Esophagus squamous epithelium (tissue), 5 donors: ENCODE measurements around the gene NDC80. TPM values are rescaled to one million over a fixed set of nuclear protein-coding genes. Genes with fewer than 3 reads are reported as not detected.
"Not testable (repeated sequence)": the region's sequence is repeated elsewhere in the genome, so short reads cannot be mapped to it uniquely, and the experiment has no call there.

Source experiments
- DNase-seq: peaks from one replicate; lab custom pipeline; 2025; lab: John Stamatoyannopoulos, UW
- H3K27ac ChIP-seq, 4 donors: fragments of 200-600 bp; sonication (generic); one replicate each; pipeline ENCODE4 v1.5.1; 2016 to 2019; ENCODE audit warnings: mild to moderate bottlenecking in 1 of 4
- H3K27me3 ChIP-seq, 4 donors: fragments of 200-600 bp; sonication (generic); 1 replicate in 3 of 4; 2 replicates in 1 of 4; pipeline versions ENCODE4 v1.5.1 to v1.6.0; 2017 to 2021; ENCODE audit warnings: antibody characterized with exemption in 1 of 4
- H3K36me3 ChIP-seq, 3 donors: fragments of 200-600 bp; sonication (generic); one replicate each; pipeline ENCODE4 v1.5.1; 2016 to 2019
- H3K4me1 ChIP-seq, 3 donors: fragments of 200-600 bp; sonication (generic); one replicate each; pipeline ENCODE4 v1.5.1; 2017 to 2019
- H3K4me3 ChIP-seq, 4 donors: fragments of 200-600 bp; sonication (generic); 1 replicate in 3 of 4; 2 replicates in 1 of 4; pipeline ENCODE4 v1.5.1; 2016 to 2019; ENCODE audit warnings: mild to moderate bottlenecking in 2 of 4, moderate library complexity in 1 of 4
- H3K9me3 ChIP-seq, 3 donors: fragments of 200-600 bp; sonication (generic); one replicate each; pipeline ENCODE4 v1.5.1; 2016 to 2019
- POLR2A ChIP-seq, 4 donors: fragments of 450-650 bp; IDR thresholded peaks; one replicate each; pipeline ENCODE4 v1.6.1; 2017; ENCODE audit warnings: antibody characterized with exemption in 4 of 4, mild to moderate bottlenecking in 4 of 4, moderate library complexity in 3 of 4
- WGBS, 2 donors: methylation state at CpG; one replicate each; pipeline ENCODE4 v1.1.5; 2018; 5-methylcytosine and 5-hydroxymethylcytosine counted together
- intact Hi-C: fragments of 100-400 bp; cut with DNase I; formaldehyde crosslinking; loops from one replicate; pipeline ENCODE4 v1.15.0; 2022
- total RNA-seq, 4 donors: library from RNA; depleted of rRNA; stranded (reverse); fragments of >200 nt; gene quantifications; one replicate each; pipeline ENCODE4 v1.1.0, GENCODE V29; 2016
- TF ChIP-seq, protein P1 (sequence below), 6 experiments: fragments of 450-650 bp in 4 of 6; fragments of 200-600 bp in 2 of 6; sonication (generic) in 2 of 6; IDR thresholded peaks; one replicate each; pipeline ENCODE4 v1.5.1; 2016 to 2019; ENCODE audit warnings: antibody characterized with exemption in 6 of 6, mild to moderate bottlenecking in 4 of 6, moderate library complexity in 4 of 6
- donor health status: DM: yes; HTN: yes; CAD: no.

The NDC80 gene
- total RNA-seq, 4 donors from 2014 or later: 2.9 to 13.8 (median 8.0) TPM

DNA sequence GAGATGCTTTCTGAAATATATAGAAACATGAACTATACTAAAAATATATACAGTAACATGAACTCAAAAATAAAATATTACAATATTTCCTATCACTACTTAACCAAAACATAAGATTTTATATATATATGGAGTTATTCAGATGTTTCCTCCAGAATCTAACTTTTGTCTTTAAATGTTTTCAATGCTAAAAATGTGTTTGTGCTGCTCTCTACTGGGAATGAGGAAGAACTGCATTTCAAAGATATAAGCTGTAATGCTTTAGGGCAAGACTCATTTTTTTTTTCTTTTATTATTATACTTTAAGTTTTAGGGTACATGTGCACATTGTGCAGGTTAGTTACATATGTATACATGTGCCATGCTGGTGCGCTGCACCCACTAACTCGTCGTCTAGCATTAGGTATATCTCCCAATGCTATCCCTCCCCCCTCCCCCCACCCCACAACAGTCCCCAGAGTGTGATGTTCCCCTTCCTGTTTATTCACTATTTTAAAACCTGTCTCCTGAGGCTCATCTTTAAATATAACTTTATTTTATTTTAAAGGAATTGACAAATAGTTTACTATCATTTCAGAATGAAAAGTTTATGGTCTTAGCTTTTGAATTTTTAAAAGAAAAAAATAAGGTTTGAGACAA is 29.3 kb upstream of the NDC80 start:
- H3K4me1 ChIP-seq, H3K27ac ChIP-seq, H3K27me3 ChIP-seq, H3K4me3 ChIP-seq, DNase-seq, H3K9me3 ChIP-seq: not testable (repeated sequence)
- WGBS, 2 donors: 27 to 47% methylated on average over 3 of the region's 3 CpGs
- TF ChIP-seq, protein P1, sequence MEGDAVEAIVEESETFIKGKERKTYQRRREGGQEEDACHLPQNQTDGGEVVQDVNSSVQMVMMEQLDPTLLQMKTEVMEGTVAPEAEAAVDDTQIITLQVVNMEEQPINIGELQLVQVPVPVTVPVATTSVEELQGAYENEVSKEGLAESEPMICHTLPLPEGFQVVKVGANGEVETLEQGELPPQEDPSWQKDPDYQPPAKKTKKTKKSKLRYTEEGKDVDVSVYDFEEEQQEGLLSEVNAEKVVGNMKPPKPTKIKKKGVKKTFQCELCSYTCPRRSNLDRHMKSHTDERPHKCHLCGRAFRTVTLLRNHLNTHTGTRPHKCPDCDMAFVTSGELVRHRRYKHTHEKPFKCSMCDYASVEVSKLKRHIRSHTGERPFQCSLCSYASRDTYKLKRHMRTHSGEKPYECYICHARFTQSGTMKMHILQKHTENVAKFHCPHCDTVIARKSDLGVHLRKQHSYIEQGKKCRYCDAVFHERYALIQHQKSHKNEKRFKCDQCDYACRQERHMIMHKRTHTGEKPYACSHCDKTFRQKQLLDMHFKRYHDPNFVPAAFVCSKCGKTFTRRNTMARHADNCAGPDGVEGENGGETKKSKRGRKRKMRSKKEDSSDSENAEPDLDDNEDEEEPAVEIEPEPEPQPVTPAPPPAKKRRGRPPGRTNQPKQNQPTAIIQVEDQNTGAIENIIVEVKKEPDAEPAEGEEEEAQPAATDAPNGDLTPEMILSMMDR (IDR thresholded peaks at IDR 0.05): peak in 5 of 6 experiments; percentile 38 to 74 (median 55)
- intact Hi-C loops: loop anchor here (10.0 kb wide), 1 partner anchor 437 kb away; no protein-coding TSS in a partner anchor
- H3K36me3 ChIP-seq: peaks cover 0 to 37% (median 0%) of the 10 kb centered on the region in 3 donors

DNA sequence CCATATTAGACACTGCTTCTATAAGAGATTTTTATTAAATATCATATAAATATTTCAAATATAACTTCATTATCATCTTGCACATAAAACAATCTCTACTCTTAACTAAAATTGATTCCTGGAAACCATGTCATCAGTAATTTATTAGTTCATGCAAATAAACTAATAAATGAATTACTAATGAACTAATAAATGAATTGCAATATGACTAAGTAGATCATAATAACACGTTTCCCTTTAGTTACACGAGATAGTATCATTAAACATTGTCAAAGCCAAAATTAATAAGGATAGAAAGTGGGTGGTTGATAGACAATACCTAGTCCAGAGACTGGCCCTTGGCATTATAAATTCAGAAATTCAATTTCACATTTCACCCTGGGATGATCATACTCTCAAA is 26.2 kb upstream of the NDC80 start:
- intact Hi-C loops: loop anchor here (10.0 kb wide), 1 partner anchor 440 kb away; no protein-coding TSS in a partner anchor
- H3K36me3 ChIP-seq: peaks cover 0 to 42% (median 0%) of the 10 kb centered on the region in 3 donors
- no peaks in the 10 kb centered on the region for H3K4me1 ChIP-seq
- H3K27ac ChIP-seq: no peak overlapping the region
- WGBS, 2 donors: 64 to 70% methylated on average over 2 of the region's 2 CpGs
- no peak for DNase-seq
- no peak overlapping the region for H3K4me3 ChIP-seq
- TF ChIP-seq POLR2A (IDR thresholded peaks at IDR 0.05): no peak
- no peaks in the 10 kb centered on the region for H3K9me3 ChIP-seq
- H3K27me3 ChIP-seq: no peaks in the 10 kb centered on the region

DNA sequence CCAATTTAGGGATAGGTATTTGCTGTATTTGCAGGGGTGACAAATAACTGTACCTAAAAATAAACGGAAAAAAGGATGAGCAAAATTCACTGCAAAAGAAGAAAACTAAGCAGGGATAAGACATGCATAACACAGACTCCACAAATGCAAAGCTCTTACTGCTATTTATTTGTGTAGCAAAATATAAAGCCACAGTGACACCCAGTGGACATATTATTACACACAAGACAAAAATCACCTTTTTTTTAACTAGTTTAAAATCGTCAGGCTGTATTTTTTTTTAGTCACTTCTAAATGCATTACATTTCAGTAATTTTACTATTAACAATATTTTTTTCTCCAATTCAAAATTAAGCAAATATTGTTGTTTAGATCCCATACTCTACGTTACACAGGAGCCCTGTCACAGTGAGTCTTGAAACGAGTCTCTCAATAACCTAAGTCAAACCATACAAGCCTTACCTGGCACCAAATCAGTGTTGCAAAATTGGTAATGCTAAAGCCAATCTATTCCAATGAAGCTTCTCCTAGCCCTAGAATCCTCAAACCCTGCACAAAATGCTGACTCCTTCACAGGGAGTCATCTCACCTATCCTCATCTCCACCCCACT is 23.8 kb upstream of the NDC80 start:
- TF ChIP-seq POLR2A (IDR thresholded peaks at IDR 0.05): no peak
- TF ChIP-seq, protein P1 (IDR thresholded peaks at IDR 0.05): peak; percentile 24 to 64 (median 45)
- Histone ChIP-seq H3K36me3 (peaks cover 0 to 57% (median 0%) of the 10 kb centered on the region in 3 donors), H3K4me1 (no peaks in the 10 kb centered on the region), H3K27ac (no peak overlapping the region), H3K27me3 (no peaks in the 10 kb centered on the region), H3K4me3 (no peak overlapping the region), H3K9me3 (no peaks in the 10 kb centered on the region)
- DNase-seq: no peak
- 43 to 55% methylated on average over 4 of the region's 4 CpGs for WGBS, 2 donors
- intact Hi-C loops: loop anchor here (10.0 kb wide), 1 partner anchor 443 kb away; no protein-coding TSS in a partner anchor

DNA sequence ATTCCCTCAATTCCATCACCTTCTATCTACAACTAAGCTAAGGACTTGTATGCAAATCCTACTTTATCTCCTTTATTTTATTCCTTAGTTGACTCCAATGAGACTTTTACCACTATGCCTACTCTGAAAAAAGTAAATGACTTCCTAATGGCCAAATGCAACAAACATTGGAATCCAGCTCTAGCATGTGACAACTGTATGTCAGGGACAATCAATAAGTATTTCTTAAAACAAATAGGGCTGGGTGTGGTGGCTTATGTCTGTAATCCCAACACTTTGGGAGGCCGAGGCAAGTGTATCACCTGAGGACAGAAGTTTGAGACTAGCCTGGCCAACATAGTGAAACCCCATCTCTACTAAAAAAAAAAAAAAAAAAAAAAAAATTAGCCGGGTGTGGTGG is 21.9 kb upstream of the NDC80 start:
- Histone ChIP-seq H3K9me3 (no peaks in the 10 kb centered on the region), H3K27ac (no peak overlapping the region), H3K4me3 (no peak overlapping the region), H3K4me1 (no peaks in the 10 kb centered on the region), H3K36me3 (peaks cover 0 to 53% (median 0%) of the 10 kb centered on the region in 3 donors), H3K27me3 (no peaks in the 10 kb centered on the region)
- DNase-seq: no peak
- TF ChIP-seq, protein P1 (IDR thresholded peaks at IDR 0.05): no peak
- no peak for TF ChIP-seq POLR2A (IDR thresholded peaks at IDR 0.05)
- 94 to 100% methylated on average over 2 of the region's 2 CpGs for WGBS, 2 donors
- intact Hi-C loops: loop anchor here (10.0 kb wide), 1 partner anchor 445 kb away; no protein-coding TSS in a partner anchor

DNA sequence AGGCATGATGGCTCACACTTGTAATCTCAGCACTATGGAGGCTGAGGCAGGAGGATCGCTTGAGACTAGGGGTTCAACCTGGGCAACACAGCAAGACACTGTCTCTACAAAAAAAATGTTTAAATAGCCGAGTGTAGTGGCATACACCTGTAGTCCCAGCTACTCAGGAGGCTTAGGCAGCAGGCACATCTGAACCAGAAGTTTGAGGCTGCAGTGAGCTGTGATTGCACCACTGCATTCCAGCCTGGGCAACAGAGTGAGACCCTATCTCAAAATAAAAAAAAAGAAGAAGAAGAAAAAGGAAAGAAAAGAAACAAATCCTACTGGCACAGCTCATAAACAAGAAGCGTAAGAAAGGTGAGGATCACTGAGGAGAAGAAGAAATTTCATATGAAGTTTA is 19.9 kb upstream of the NDC80 start:
- Histone ChIP-seq H3K9me3 (no peaks in the 10 kb centered on the region), H3K27me3 (no peaks in the 10 kb centered on the region), H3K4me1 (no peaks in the 10 kb centered on the region), H3K36me3 (peaks cover 0 to 44% (median 0%) of the 10 kb centered on the region in 3 donors), H3K4me3 (no peak overlapping the region), H3K27ac (no peak overlapping the region)
- DNase-seq: no peak
- 76 to 90% methylated on average over 3 of the region's 3 CpGs for WGBS, 2 donors
- intact Hi-C loops: no loop called here
- TF ChIP-seq, protein P1 (IDR thresholded peaks at IDR 0.05): no peak
- no peak for TF ChIP-seq POLR2A (IDR thresholded peaks at IDR 0.05)
